NCI-H69 (cell line): ENCODE measurements around the gene SLC26A2.

ENCODE experiments used
- DNase-seq: peaks from one replicate; lab custom pipeline; 2025; lab: John Stamatoyannopoulos, UW

SLC26A2 gene

DNA sequence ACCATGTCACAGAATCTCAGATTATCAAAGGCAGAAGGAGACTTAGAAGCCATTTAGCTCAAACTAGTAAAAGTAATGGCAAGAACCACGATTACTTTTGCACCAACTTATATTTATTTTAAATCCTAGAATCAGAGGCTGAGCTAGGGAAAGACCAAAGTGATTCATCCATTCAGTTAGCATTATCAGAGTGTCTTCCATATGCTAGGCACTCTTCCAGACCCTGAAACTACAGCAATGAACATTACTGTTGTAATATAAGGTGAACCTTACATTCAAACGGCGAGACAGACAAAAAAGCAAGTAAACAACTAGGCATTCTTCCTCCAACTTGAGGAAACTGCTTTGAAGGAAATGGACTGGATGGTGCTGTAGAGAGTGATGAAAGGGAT is 23.9 kb upstream of the SLC26A2 start:
- DNase-seq = no peak

DNA sequence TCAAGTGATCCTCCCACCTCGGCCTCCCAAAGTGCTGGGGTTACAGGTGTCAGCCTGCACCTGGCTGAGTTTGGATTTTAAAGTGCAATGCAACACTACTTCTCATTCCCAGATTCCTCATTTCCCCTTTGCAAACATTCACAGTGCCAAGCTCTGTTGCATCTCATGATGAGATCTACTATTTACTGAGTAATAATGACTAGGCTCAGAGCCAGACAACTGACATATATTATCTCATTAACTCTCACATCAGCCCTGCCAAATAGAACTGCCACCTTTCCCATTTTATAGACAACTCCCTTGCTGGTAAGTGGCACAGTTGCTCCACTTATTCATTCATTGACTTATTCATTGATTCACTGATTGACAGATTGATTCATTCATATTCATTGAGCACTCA is 22.9 kb upstream of the SLC26A2 start:
- peak; percentile 99 for DNase-seq

DNA sequence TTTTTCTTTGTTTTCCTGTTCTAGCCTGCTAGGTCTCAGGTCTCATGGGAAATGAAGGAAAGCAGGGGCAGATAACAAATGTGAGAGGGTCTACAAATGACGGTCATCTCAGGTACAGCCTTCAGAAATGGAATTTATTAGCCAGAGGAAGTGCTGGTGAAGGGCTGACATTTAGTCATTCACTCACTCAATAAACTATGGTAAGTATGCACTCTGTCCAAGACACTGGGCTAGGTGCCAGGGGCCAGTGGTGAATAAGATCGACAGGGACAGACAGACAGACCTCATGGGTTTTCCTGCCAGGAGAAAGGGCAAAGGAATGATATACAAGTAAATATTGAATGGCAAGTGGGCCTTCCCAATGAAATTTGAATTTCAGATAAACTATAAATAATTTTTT is 22.3 kb upstream of the SLC26A2 start:
- peak; percentile 76 for DNase-seq

GRCh38 chr5:149938791-149939358 is 21.7 kb upstream of the SLC26A2 start:
- DNase-seq = no peak

DNA sequence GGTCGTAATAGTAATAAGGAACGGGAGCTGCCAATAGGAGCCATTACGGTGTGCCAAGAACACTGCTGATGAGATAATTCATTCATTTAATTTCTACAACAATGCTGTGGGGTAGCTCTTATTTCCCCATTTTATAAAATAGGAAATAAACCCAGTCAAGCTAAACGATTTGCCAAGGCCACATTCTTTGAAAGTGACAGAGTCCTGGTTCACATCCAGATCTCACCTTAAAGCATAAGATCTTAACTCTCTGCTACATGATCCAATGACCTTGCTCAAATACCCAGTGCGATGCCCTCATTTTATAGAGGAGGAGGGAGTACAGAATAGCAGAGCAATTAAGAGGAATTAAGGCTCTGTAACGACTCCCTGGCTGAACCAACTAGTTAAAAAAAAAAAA is 21.0 kb upstream of the SLC26A2 start:
- DNase-seq = peak; percentile 69

GRCh38 chr5:149940077-149940574 is 20.4 kb upstream of the SLC26A2 start:
- peak; percentile 35 for DNase-seq

DNA sequence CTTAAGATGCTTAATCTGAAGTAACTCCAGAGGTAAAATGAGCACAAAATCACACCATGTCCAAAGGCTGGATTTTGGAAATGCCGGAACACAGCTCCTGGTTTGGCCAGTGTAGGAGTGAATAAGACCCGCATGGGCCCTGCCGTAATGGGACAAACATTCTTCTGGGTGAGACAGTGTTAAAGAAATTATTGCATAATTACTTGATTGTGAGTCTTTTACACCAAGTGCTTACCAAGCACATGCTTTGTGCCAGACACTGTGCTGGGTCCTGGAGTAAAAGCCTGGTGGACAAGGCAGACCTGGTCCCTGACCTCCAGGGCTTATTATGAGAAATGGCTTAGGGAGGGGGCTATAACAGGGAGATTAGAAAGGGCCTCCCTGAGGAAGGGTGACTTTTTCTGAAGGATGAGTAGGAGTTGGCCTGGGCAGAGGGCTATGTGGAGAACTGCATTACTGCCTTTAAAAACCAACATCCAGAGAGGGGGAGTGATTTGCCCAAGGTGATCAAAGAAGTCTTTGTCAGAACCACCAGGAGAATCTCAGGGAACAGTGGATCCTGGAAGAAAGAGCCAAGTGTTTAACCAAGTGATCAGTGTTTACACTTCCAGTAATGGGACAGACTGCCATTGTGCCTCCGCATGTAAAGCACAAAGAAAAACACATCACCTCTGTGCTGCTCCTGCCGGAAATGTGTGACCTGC is 19.5 kb upstream of the SLC26A2 start:
- DNase-seq = peak; percentile 14

DNA sequence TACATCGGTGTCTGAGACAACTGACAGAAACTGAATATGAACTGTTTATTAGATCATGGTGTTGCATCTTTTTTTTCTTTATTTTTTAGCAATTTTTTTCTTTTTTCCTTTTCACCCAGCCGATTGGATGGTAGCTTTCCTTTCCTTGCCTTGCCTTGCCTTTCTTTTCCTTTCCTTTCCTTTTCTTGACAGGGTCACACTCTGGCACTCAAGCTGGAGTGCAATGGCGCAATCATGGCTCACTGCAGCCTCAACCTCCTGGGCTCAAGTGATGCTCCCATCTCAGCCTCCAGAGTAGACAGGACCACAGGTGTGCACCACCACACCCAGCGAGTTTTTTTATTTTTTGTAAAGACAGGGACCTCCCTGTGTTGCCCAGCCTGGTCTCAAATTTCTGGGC is 18.8 kb upstream of the SLC26A2 start:
- no peak for DNase-seq

DNA sequence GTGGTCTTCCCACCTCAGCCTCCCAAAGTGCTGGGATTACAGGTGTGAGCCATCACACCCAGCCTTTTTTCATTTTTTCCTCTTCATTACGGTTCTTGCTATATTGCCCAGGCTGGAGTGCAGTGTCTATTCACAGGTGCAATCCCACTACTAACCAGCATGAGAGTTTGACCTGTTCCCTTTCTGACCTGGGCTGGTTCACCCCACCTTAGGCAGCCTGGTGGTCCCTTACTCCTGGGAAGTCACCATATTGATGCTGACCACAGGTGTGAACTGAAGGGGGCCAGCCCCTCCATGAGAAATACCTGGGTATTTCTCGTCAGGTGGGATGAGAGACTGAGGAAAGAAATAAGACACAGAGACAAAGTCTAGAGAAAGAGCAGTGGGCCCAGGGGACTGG is 18.4 kb upstream of the SLC26A2 start:
- no peak for DNase-seq

- DNase-seq = peak; percentile 42
These were observed 17.8 kb upstream of the SLC26A2 start for GRCh38 chr5:149942741-149943169.

DNA sequence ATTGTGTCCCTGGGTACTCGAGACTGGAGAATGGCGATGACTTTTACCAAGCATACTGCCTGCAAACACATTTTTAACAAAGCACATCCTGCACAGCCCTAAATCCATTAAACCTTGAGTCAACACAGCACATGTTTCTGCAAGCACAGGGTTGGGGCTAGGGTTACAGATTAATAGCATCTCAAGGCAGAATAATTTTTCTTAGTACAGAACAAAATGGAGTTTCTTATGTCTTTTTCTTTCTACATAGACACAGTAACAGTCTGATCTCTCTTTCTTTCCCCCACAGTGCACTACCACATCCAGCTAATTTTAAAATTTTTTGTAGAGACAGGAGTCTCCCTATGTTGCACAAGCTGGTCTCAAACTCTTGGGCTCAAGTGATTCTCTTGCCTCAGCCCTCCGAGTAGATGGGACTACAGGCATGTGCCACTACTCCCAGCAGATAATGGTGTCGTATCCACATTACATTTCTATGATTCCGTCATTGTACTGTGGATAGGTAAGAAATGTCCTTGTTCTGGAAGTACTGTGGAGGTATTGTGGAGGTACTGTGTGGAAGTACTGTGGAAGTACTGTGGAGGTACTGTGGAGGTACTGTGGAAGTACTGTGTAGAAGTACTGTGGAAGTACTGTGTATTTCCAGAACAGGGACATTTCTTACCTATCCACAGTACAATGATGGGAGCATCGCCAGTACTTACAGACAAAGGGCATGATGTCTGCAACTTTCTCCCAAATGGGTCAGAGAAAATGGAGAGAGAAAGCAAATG is 17.2 kb upstream of the SLC26A2 start:
- peak; percentile 42 for DNase-seq

DNA sequence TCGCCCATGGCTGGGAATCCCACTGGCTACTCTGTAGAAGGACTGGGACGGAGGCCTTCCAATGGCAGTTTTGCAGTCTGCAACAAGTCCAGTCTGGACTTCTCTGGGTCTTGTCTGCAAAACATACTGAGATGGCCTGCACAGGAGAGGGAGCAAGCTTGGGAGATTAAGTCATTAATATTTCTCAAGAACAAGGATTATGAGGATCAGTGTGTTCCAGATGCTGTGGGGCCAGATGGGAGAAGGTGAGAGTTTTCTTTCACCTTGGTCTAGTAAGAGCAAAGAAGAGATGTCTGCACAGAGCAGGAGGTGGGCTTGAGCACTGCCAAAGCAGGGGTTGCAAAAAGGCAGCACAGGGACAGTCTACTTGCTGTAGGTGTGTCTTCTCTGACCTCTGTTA is 15.9 kb upstream of the SLC26A2 start, which contains the start of gene PDE6A:
TSS of gene PDE6A (minus strand) at position 128 of the 400 bp plus-strand sequence. CDS start at position 8, 120 bp downstream.
- no peak for DNase-seq

DNA sequence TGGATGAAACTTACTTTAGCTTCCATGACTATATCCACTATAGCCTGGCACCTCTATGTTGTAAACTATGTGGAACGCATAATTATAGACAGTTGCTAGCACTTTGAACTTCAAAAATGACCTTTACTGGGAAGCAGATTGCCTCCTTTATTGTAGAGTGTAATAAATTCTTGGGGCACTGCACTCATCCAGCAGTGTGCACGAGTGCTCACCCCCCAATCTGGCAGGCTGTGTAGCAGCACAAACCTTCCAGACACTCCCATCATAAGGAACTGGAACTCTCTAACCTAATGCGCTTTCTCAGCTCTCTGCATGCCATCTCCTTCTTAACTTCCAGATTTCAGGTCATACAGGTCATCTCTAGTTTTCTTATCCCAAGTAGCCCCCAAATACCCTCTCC is 14.4 kb upstream of the SLC26A2 start:
- DNase-seq = no peak

DNA sequence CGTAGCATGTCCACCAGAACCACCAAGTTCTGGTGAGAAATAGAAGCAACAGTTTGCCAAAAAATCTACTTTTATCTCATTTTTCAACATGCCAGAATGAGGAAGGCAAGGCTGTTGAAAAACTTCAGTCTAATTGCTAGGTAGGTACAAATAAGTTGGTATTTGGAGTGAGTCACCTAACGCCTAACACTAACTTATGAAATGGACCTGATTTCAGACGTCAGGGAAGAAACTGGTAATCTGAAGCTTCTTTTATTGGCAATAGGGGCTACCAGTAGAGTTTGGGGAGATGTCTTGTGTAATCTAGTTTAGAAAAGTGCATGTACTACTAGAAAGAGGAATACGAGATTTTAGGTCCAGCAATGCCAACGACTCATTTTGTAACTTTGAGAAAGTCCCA is 11.6 kb upstream of the SLC26A2 start:
- DNase-seq = no peak

DNA sequence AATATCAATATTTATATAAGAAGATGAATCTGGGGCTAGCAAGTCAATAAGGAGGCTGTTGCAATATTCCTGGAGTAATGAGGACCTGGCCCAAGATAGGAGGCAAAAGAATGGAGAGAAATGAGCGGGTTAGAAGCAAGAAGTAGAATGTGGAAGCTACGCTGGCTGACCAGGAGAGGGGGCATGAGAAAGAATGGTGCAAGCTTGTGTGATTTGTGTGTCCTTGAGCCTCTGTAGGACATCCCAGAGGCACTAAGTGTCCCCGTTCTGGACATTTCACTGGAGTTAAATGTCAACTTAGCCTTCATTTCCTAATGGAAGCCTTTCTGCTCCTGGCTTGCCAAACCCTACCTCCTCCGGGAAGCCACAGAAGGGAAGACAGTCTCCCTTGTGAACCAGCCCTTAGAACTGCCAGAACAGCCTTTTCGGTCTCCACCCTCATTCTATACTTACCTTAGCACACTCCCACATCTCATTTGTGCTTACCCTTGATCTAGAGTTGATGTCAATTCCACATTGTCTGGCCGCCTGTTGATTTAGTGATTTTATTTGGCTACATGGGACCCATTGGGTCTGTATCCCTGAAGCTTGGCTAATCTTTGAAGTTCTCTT is 9.3 kb upstream of the SLC26A2 start:
- no peak for DNase-seq

DNA sequence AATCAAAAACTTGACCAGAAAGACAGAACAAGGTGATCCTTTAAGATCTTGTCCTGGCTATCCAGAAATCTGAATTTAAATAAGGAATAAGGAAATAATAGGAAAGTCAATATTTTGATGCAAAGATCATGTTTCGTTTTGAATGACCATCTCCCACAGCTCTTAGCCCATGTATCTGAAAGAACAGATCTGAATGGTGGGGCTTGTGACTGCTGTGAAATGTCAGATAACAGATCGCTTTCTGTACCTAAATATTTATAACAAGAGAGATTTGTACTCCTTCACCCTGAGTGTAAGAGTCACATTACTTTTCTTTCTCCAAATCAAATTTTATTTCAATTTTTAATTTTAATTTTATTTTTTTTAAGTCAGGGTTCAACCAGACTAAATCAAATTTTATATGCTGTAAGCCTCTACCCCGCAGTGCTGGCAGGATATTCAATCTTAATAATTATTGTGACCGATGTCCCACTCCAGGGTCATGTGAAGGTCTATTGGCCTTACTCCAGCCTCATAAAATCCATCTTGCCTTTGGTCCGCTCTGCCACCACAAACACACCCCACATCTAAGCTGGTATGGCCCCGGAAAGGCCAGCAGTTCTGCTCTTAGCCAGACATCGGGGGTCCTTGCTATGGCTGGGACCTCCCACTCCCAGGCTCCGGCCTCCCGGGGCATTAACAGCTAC is 7.0 kb upstream of the SLC26A2 start:
- no peak for DNase-seq

- DNase-seq = no peak
These were observed 5.8 kb upstream of the SLC26A2 start for GRCh38 chr5:149954798-149955197.

DNA sequence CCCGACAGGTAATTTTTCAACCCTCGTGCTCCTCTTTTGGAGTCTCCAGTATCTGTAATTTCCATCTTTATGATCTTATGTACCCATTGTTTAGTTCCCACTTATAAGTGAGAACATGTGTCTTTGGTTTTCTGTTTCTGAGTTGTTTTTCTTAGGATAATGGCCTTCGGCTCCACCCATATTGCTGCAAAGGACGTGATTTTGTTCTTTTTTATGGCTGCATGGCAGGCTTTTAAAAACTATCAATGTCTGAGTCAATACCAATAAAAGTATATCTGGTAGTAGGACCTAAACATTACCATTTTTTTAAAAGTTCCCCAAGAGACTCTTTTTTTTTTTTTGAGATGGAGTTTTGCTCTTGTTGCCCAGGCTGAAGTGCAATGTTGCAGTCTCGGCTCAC is 3.9 kb upstream of the SLC26A2 start:
- DNase-seq = no peak

GRCh38 chr5:149957855-149958254 is 2.7 kb upstream of the SLC26A2 start:
- peak; percentile 71 for DNase-seq

DNA sequence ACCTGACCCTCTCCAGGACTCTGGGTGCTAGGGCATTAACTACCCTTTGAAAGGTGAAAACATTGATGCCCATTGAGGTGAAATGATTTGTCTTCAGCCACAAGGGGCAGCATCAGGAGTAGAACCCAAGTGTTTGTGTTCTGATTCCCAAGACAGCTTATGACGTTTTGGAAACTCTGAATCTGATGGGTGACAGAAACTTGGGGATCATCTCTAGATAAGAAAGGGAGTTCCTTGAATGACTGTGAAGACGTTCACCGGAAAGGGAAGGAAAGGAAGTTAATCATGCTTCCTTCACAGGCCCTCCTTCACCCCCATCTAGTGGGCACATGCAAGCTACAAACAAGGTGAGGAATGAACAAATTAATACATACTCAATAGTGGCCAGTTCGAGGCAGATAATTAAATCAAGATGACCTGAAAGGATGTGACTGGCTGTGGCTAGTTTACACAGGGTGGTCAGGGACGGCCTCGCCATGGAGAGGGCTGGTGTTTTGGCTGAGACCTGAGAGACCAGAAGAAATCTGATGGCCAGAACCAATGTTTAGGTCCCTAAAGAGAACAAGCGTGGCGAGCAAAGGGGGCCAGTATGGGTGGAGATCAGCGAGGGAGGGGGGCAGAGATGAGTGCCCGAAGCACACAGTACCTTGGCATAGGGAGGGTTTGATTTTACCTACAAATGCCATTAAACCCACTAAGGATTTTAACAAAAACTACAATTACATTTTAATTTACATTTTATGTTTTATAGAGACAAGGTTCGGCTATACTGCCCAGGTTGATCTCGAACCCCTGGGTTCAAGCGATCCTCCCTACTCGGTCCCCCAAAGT is 937 bp upstream of the SLC26A2 start:
- DNase-seq = peak; percentile 70

- DNase-seq = peak; percentile 28
These were observed 678 bp downstream of the SLC26A2 start for GRCh38 chr5:149961186-149961685.
